Kidney epithelial cell (primary cell): Measurements from ENCODE around the gene DNAJB8. TPM values are rescaled to one million over a fixed set of nuclear protein-coding genes. Genes with fewer than 3 reads are reported as not detected.

Source experiments
- DNase-seq: peaks from one replicate; pipeline ENCODE4 v3.0.0-alpha.2; 2010; ENCODE audit warnings: low read depth
- H3K27me3 ChIP-seq: 2 replicates; pipeline ENCODE4 v1.6.0; 2011; ENCODE audit warnings: low read length; ENCODE audit not compliant: control insufficient read depth, insufficient read depth
- H3K36me3 ChIP-seq: 2 replicates; pipeline ENCODE4 v1.5.1; 2011; ENCODE audit warnings: low read length; ENCODE audit not compliant: control insufficient read depth, insufficient read depth
- H3K4me3 ChIP-seq: 2 replicates; pipeline ENCODE4 v1.5.1; 2011; ENCODE audit warnings: low read depth, mild to moderate bottlenecking, control low read depth, low read length
- total RNA-seq: library from RNA; depleted of rRNA; stranded (reverse); fragments of >200 nt; gene quantifications from 2 replicates; pipeline ENCODE4 v1.2.3, GENCODE V29; 2015
- TF ChIP-seq, protein P1 (sequence below): IDR thresholded peaks from 2 replicates; pipeline ENCODE4 v1.5.1; 2011; ENCODE audit warnings: mild to moderate bottlenecking, moderate library complexity, low read length, control low read depth, inconsistent platforms; ENCODE audit not compliant: insufficient read depth, poor library complexity, severe bottlenecking

The DNAJB8 gene
- total RNA-seq, 1 donor from 2014 or later: not detected

DNA sequence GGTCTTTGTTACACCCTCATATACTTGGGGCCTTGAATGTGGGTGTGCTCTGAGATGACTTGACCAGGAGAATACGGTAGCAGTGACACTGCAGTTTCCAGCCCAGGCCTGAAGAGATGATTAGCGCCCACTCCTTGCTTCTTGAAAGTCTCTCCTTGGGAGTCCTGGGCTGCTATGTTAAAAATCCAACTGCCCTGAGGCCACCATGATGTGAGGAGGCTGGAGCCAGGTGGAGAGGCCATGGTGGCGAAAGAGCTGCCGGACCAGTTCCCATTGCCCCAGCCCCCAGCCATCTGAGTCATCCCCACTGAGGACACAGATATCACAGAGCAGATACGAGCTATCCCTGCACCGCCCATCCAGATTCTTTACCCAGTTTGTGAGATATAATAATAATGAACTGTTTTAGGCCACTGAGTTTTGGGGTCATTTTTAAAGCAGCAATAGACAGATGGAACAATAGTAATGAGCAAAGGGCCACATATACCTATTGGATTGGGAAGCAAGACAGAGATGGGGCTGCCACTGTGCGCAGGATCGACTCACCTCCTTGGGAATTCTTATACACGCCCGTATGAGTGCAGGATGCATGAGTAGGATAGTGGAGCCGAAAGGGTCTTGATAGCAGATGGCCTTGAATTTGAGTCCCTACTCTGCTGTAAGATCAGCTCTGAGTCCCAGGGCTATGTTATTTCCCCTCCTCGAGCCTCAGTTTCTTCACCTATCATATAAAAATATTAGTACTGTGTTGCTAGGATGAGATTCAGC, 38.5 kb upstream of the DNAJB8 start:
- Histone ChIP-seq H3K27me3 (peaks cover 11% of the 10 kb centered on the region), H3K4me3 (no peak overlapping the region), H3K36me3 (no peaks in the 10 kb centered on the region)
- TF ChIP-seq, protein P1, sequence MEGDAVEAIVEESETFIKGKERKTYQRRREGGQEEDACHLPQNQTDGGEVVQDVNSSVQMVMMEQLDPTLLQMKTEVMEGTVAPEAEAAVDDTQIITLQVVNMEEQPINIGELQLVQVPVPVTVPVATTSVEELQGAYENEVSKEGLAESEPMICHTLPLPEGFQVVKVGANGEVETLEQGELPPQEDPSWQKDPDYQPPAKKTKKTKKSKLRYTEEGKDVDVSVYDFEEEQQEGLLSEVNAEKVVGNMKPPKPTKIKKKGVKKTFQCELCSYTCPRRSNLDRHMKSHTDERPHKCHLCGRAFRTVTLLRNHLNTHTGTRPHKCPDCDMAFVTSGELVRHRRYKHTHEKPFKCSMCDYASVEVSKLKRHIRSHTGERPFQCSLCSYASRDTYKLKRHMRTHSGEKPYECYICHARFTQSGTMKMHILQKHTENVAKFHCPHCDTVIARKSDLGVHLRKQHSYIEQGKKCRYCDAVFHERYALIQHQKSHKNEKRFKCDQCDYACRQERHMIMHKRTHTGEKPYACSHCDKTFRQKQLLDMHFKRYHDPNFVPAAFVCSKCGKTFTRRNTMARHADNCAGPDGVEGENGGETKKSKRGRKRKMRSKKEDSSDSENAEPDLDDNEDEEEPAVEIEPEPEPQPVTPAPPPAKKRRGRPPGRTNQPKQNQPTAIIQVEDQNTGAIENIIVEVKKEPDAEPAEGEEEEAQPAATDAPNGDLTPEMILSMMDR: no peak
- DNase-seq: no peak

DNA sequence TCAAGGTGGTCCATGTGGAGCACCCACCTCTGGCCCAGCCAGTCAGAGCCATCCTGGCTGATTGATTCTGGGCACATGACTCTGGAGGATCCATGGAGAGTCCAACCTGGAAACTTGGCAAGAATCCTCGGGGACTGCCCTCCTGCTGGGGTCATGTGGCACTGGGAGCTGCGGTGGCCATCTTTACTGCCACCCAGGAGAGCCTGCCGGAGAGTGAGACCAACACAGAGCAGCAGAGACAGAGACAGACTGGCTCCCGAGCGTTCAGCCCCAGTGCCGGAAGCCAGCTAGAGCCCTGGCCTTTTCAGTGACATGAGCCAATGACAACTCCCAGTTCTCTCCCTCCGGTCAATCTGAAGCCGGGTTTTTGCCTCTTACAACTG, 37.8 kb upstream of the DNAJB8 start:
- Histone ChIP-seq H3K27me3 (peaks cover 9% of the 10 kb centered on the region), H3K36me3 (no peaks in the 10 kb centered on the region), H3K4me3 (no peak overlapping the region)
- no peak for DNase-seq
- TF ChIP-seq, protein P1: no peak

DNA sequence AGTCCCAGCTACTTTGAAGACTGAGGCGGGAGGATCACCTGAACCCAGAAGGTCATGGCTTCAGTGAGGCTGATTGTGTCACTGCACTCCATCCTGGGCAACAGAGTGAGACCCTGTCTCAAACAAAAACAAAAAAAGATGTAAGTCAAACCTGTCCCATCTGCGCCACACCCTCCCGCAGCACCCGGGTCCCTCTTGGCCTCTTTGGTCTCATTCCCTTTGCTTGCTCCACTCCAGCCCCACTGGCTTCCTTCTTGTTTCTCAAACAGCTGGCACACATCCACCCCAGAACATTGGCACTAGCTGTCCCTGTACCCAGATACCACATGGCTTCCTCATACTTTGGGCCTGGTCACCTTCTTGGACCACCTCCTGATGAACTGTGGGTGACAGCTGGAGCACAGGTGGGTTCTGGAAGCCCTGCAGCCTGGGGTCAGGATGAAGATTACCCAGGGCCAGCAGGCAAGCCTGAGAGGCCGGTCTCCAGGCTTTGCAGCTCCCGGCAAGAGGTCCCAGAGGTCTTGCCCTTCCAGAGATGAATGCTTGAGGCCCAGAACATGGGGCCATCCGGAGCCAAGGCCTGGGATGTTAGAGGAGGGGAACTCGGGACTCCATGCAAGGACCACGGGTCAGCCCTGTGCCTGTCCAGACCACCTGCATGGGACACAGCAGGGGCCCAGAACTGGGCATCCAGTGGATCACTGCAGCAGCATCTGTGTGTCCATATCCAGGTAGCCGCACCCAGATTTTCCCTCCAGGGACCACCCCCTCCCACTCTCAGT, 37.3 kb upstream of the DNAJB8 start:
- Histone ChIP-seq H3K27me3 (peaks cover 11% of the 10 kb centered on the region), H3K4me3 (no peak overlapping the region), H3K36me3 (no peaks in the 10 kb centered on the region)
- TF ChIP-seq, protein P1: no peak
- DNase-seq: no peak

DNA sequence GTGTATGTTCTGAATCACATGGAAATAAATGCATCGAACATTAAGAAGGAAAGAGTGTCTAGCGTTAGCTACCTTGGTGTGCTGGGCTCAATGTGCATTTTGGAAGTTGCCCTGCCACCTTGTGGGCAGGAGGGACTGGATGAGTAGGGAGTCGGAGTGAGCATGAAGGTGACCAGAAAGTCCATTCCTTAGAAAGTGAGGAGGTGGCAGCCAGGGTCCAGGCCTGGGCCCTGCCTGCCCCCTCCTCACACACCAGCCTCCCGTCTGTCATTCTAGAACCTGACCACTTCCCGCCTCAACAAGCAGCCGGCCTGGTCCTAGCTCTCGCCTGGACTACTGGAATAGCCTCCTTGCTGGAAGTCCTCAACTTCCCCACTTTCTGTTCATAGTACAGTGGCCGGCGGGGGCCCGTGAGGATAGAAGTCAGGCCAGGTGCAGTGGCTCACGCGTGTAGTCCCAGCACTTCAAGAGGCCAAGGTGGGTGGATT, 36.5 kb upstream of the DNAJB8 start:
- no peak overlapping the region for H3K4me3 ChIP-seq
- no peaks in the 10 kb centered on the region for H3K36me3 ChIP-seq
- DNase-seq: no peak
- TF ChIP-seq, protein P1: no peak
- H3K27me3 ChIP-seq: peaks cover 18% of the 10 kb centered on the region

DNA sequence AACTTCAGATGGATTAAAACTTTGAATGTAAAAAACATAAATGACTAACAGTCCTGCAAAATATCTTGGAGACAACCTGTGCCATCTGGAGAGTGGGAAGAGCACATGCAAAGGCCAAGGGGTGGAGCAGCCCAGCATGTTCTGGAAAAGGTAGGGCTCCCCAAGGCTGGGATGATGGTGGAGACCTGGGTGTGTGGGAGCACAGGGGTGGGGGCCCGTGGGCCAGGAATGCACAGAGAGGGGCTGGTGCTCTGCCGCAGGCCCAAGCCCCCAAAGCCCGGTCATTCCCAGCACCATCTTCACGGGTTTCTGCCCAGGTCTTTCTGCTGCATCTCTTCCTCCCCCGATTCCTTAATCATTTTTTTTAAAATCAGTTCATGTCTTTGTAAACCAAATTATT, 36.0 kb upstream of the DNAJB8 start:
- Histone ChIP-seq H3K27me3 (peaks cover 18% of the 10 kb centered on the region), H3K4me3 (no peak overlapping the region), H3K36me3 (no peaks in the 10 kb centered on the region)
- DNase-seq: no peak
- TF ChIP-seq, protein P1: no peak
